IPS DF 6.9 (cell line): Measurements from ENCODE around the gene VCL.

Experiments used
- DNase-seq: peaks from one replicate; pipeline ENCODE4 v3.0.0-alpha.2; 2013; ENCODE audit warnings: low read depth, low spot score
- H3K27ac ChIP-seq: one replicate; pipeline ENCODE4 v1.5.1; 2013; ENCODE audit warnings: low read length, control low read depth
- H3K27me3 ChIP-seq: 2 replicates; pipeline ENCODE4 v1.6.1; 2013; ENCODE audit warnings: mild to moderate bottlenecking, low read length; ENCODE audit not compliant: control insufficient read depth, insufficient read depth
- H3K36me3 ChIP-seq: 2 replicates; pipeline ENCODE4 v1.6.1; 2013; ENCODE audit warnings: low read length; ENCODE audit not compliant: control insufficient read depth, insufficient read depth
- H3K4me1 ChIP-seq: 2 replicates; pipeline ENCODE4 v1.6.1; 2013; ENCODE audit warnings: low read length; ENCODE audit not compliant: control insufficient read depth, insufficient read depth
- H3K4me3 ChIP-seq: 2 replicates; pipeline ENCODE4 v1.5.1; 2013; ENCODE audit warnings: mild to moderate bottlenecking, low read length
- H3K9me3 ChIP-seq: 2 replicates; pipeline ENCODE4 v1.6.1; 2013; ENCODE audit warnings: low read length, inconsistent platforms; ENCODE audit not compliant: control insufficient read depth, insufficient read depth
- WGBS: extraction: QIAGEN DNeasy Blood & Tissue Kit; methylation state at CpG from one replicate; pipeline ENCODE4 v1.1.7; 2013; ENCODE audit warnings: mixed read lengths, missing lambda C conversion rate; ENCODE audit not compliant: insufficient read length, insufficient coverage; 5-methylcytosine and 5-hydroxymethylcytosine counted together

The VCL gene

DNA sequence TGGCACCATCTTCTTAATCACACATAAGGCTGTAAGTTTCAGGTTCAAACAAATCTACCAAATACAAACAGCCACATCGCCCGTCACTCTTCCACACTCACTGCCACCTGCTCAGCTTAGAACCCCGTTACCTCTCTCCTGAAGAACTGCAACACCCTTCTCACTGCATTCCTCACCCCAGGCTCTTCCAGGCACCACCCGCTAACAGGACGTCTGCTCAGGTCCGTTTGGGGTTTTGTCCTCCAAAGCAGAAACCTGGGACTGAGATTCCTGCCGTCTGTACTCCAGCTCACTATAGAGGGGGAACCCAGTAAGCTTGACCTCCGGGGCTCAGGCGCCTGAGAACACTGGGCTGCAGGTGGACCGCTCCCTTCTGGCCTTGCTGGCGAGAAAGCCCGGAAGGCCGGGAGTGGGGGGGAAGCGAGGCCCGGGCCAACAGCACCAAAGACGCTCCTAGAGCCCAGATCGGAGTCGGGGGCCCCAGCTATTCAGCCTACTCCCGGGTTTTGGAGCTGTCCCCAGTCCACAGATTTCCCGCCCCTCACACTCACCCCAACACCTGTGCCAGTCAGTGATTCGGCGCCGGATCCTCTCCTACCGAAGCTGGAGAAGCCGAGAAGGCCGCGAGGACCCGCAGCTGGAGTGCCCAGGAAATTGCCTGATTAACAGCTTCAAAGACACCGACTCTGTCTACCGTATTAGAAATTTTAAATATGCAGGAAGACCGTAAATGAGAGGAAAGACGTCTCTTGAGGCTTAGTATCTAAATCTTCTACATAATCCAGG is 152.5 kb downstream of the VCL start, which contains the start of gene AP3M1:
Gene AP3M1 (minus strand): TSS at position 625 of the 786 bp plus-strand sequence. CDS start 12,449 bp downstream, outside the sequence.
- no CpG with 5 or more reads among the region's 32 CpGs for WGBS
- H3K4me1 ChIP-seq: no peaks in the 10 kb centered on the region
- no peaks in the 10 kb centered on the region for H3K36me3 ChIP-seq
- no peaks in the 10 kb centered on the region for H3K27me3 ChIP-seq
- no peak within 1 kb of the TSS for H3K27ac ChIP-seq
- no peaks in the 10 kb centered on the region for H3K9me3 ChIP-seq
- H3K4me3 ChIP-seq: peak within 1 kb of the TSS; percentile 78
- peak; percentile 70 for DNase-seq

DNA sequence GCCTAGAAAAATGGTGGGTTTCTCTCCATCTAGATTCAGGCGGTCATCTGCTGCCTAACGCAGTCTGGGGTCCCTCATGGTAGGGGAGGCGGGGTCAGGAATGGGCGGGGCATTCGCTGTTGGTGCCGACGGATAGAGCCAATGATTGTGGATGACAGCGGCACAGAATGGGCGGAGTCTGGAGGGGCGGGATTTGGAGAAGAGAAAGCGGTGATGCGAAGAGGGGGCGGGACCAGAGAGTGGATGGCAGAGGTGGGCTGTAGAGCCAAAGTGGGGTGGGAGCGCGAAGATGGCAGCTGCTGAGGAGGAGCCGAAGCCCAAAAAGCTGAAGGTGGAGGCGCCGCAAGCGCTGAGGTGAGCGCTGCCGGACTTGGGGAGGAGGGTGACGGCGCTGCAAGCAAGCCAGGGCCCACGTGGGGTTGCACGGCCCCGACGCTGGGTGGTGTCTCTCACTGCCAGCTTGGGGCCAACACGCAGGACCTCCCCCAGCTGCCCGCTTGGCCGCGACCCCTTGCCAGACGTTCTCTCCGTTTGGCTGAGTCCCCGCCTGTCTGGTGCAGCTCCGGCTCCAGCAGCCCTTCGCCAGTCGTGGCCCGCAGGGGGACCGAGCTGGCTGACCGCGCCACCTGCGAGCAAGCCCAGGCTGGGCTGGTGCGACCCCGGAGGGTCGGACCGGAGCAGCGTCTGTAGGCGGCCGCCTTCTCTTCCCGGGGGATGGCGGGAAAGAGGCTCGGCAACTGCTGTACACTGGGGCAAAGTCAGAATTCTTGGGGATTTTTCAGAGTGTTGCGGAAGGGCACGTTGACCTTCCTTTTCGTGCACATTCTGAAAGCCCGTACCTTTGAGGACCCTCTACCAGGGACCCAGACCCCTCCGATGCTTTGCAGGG is 153.3 kb downstream of the VCL start, which contains the start of gene ADK:
Gene ADK (plus strand): TSS at position 232 of the 889 bp plus-strand sequence. CDS start 58 bp downstream, at position 290.
- DNase-seq: peak; percentile 91
- Histone ChIP-seq H3K27ac (no peak within 1 kb of the TSS), H3K4me3 (peak within 1 kb of the TSS; percentile 78), H3K4me1 (no peaks in the 10 kb centered on the region), H3K36me3 (no peaks in the 10 kb centered on the region), H3K9me3 (no peaks in the 10 kb centered on the region), H3K27me3 (no peaks in the 10 kb centered on the region)
- WGBS: no CpG with 5 or more reads among the region's 57 CpGs

DNA sequence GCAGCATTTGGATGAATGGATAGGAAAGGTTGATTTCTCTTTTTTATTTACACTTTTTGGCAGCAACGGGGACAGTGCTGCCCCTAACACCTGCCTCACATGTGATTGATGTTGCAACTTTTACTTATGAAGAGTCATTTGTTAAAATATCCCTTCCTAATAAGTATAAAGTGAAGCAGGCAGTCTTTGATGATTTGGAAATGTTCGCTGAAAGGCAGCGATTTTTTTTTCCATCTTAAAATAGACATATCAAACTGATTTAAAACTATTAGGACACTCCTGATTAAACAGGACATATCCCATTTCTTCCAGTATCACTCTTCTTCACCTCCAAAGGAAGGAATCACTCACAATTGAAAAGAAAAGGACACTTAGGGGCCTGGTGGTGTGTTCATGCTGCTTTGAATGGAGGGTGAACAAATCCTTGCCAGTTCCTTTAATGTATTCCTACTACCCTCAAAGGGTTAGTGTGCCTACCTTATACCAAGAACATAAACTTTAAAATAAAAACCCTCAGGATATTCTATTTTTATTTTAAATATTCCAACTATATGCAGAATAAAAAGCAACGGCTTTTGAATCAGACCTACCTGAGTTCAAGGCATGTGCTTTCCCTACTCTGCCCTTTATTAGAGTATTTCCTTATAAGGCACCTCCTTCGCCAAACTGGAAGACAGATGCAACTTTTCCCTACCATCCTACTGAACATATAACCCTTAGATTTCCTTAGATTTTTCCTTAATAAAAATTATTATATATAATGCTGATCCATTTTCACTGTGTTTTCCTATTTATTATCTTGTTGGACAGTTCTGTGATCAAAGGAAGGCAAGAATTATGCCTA is 154.2 kb downstream of the VCL start:
- H3K4me1 ChIP-seq: no peaks in the 10 kb centered on the region
- H3K27ac ChIP-seq: no peak overlapping the region
- DNase-seq: no peak
- no peaks in the 10 kb centered on the region for H3K9me3 ChIP-seq
- no peaks in the 10 kb centered on the region for H3K36me3 ChIP-seq
- WGBS: no CpG with 5 or more reads among the region's 5 CpGs
- H3K4me3 ChIP-seq: peak overlapping the region; percentile 78; the same call in 1 of the 2 replicates
- no peaks in the 10 kb centered on the region for H3K27me3 ChIP-seq

DNA sequence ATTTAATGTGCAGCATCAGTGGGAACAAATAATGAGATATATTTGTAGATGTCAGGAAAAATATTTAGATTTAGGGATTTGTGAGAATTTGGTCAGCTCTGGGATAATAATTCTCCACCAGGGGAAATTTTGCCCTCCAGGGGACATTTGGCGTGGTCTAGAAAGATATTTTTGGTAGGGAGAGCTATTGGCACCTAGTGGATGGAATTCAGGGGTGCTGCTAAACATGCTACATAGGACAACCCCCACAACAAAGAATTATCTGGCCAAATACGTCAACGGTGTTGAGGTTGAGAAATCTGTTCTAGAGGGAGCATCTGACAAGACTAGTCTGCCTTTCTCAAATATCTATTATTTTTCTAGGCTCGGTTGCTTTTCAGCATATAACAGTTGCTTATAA is 155.2 kb downstream of the VCL start:
- Histone ChIP-seq H3K27me3 (no peaks in the 10 kb centered on the region), H3K4me3 (no peak overlapping the region), H3K4me1 (no peaks in the 10 kb centered on the region), H3K36me3 (no peaks in the 10 kb centered on the region), H3K27ac (no peak overlapping the region), H3K9me3 (no peaks in the 10 kb centered on the region)
- no peak for DNase-seq
- WGBS: no CpG with 5 or more reads among the region's 4 CpGs

DNA sequence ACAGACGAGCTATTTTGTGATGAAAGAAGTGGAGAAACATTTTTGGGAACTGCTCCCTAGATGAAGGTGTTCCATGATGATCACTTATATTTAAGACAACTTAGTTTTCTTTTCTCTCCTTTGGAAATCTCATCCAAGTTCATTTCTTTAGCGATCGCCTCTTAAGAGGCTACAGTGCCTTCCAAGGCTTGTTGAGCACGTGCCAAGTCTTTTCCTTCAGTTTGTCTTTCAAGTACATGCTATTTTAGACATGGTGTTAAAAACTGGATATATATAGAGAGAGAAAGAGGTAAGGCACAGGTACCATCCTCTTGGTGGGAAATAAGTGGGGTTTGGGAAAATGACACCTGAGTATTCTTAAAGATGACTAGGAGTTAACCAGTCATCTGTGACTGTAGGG is 155.8 kb downstream of the VCL start:
- Histone ChIP-seq H3K27ac (no peak overlapping the region), H3K4me3 (no peak overlapping the region)

DNA sequence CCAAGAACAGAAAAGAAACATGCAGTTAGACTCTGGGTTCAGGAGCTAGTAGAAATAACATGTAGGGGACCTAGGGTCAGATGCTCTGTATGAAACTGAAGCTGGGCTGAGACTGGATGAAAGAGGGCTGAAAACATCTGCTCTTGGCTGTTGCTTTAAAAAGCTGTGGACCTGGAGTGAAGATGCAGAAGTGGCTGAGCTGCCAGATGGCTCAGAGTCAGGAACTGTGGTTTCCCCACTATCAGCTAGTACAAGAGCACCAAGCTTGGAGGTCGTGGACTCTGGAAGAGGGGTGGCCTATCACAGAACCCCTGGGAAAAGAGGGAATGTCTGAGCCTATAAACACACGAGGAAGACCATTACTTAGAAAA is 159.0 kb downstream of the VCL start:
- Histone ChIP-seq H3K9me3 (no peaks in the 10 kb centered on the region), H3K36me3 (no peaks in the 10 kb centered on the region), H3K4me1 (no peaks in the 10 kb centered on the region), H3K27me3 (no peaks in the 10 kb centered on the region), H3K27ac (no peak overlapping the region), H3K4me3 (no peak overlapping the region)
- no CpG with 5 or more reads among the region's 2 CpGs for WGBS
- no peak for DNase-seq

More for the DNA sequence above, 155.8 kb downstream of the VCL start:
- WGBS: no CpG with 5 or more reads among the region's 4 CpGs
- no peaks in the 10 kb centered on the region for H3K4me1 ChIP-seq
- H3K9me3 ChIP-seq: no peaks in the 10 kb centered on the region
- H3K27me3 ChIP-seq: no peaks in the 10 kb centered on the region
- no peak for DNase-seq
- no peaks in the 10 kb centered on the region for H3K36me3 ChIP-seq

DNA sequence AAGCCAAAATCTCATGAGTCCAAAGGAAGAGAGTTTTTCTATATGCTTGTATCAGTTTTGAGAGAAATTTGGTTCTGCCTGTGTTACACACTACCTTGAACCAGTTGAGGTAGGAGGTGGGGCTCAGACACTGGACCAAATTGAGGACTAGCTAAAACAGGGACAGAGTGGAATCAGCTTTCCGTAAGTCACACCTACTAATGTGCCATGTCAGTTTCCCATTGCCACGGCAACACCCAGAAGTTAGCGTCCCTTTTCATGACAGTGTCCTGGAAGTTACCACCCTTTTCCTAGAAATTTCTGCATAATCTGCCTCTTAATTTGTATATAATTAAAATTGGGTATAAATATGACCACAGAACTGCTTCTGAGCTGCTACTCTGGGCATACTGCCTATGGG is 162.1 kb downstream of the VCL start:
- no peak for DNase-seq
- no peaks in the 10 kb centered on the region for H3K36me3 ChIP-seq
- H3K27ac ChIP-seq: no peak overlapping the region
- H3K27me3 ChIP-seq: no peaks in the 10 kb centered on the region
- H3K9me3 ChIP-seq: no peaks in the 10 kb centered on the region
- WGBS: no CpG with 5 or more reads among the region's 3 CpGs
- peaks cover 1% of the 10 kb centered on the region; the same call in 1 of the 2 replicates for H3K4me1 ChIP-seq
- H3K4me3 ChIP-seq: no peak overlapping the region

DNA sequence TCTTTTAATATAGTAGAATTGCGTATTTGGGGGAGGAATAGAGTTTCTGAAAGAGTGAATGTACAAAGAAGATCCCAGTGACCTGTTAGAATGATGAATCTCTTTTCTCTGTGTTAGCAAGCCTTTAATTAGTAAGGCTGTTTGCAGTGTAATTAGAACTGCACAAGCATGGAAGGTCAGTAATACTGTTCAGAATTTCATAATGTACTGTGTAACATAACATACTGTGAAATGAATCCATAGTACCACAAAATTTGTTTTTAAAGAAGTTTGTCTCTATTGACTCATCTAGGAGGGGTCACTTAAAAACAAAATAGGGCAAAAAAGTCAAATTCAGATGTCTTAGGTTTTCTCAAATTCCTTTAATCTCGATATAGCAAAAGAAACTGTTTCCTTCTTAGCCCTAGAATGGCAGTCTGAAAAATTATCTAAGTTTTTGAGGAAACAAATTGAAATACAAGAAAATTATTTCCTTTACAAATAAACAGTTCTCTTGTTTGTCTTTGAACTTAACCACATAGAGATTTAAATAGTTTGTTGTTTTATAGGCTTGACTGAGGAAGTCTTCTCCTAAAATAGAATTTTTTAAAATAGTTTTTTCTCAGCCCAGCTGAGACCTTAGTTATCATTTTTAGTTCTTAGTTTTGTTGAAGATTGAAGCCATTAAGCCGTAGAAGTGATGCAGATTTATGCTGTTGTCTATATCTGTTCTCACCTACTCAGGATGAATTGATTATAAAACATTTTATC is 165.6 kb downstream of the VCL start:
- no CpG with 5 or more reads among the region's 3 CpGs for WGBS
- H3K4me3 ChIP-seq: no peak overlapping the region
- no peak overlapping the region for H3K27ac ChIP-seq
- no peak for DNase-seq
- H3K9me3 ChIP-seq: no peaks in the 10 kb centered on the region
- H3K27me3 ChIP-seq: no peaks in the 10 kb centered on the region
- peaks cover 1% of the 10 kb centered on the region; the same call in 1 of the 2 replicates for H3K4me1 ChIP-seq
- no peaks in the 10 kb centered on the region for H3K36me3 ChIP-seq

DNA sequence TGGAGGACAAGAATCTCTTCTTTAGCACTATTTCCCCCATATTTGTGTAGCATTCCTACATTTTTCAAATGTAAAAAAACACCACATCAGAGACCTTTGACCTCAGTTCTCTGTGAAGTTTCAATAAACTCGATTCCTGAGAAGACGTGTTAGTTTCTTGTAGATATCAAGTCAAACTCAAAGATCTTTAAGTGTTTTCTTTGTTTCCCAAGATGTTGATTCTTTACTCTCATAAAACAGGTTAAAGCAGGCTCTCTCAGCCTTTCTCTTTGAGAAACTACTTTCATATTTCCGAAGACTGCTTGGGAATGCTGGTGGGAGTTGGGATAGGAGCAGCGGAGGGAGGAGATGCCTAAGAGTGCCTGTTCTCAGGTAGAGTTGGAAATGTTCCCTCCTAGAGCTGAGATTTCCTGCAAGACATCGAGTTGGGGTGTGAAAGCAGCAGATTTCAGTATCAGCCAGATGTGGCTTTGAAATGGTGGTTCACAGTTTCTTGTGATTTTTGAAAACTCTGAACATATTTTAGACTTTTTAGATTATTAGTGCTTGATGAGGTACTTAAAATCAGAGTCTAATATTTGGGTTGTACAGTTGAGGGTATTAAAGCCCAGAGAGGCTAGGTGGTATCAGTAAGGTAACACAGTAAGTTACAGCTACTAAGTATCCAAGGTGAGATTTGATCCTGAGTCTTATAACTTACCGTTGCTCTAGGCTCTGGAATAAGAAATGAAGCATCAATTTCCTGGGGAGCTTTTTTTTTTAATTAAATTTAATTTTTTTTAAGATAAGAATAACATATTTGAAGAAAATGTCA is 167.0 kb downstream of the VCL start:
- Histone ChIP-seq H3K4me3 (no peak overlapping the region), H3K27me3 (no peaks in the 10 kb centered on the region), H3K4me1 (peaks cover 1% of the 10 kb centered on the region; the same call in 1 of the 2 replicates), H3K9me3 (no peaks in the 10 kb centered on the region), H3K27ac (no peak overlapping the region), H3K36me3 (no peaks in the 10 kb centered on the region)
- no CpG with 5 or more reads among the region's 6 CpGs for WGBS
- DNase-seq: no peak
